GM23338 (cell line): ENCODE results near the gene AGXT. TPM values are rescaled to one million over a fixed set of nuclear protein-coding genes. Genes with fewer than 3 reads are reported as not detected.

Experiments
- ATAC-seq: fragments of 200-7000 bp; cut with Tn5 transposase; 3 replicates; pipeline ENCODE4 v1.9.1; 2020
- DNase-seq: peaks from one replicate; pipeline ENCODE4 v3.0.0-alpha.2; 2015; ENCODE audit warnings: low spot score
- H2AFZ ChIP-seq: fragments of 200-600 bp; sonication (generic); 2 replicates; pipeline ENCODE4 v1.8.0; 2016; ENCODE audit warnings: antibody characterized with exemption, mild to moderate bottlenecking, moderate library complexity
- H3F3A ChIP-seq: fragments of 200-600 bp; sonication (generic); replicated peaks from 2 replicates; pipeline ENCODE4 v1.8.0; 2017; ENCODE audit warnings: antibody characterized with exemption, mixed run types, low read depth
- H3K27ac ChIP-seq: fragments of 200-600 bp; sonication (generic); 2 replicates; pipeline ENCODE4 v1.6.1; 2016; ENCODE audit warnings: low read depth
- H3K27me3 ChIP-seq: fragments of 200-600 bp; sonication (generic); 2 replicates; pipeline ENCODE4 v1.8.0; 2016; ENCODE audit warnings: mild to moderate bottlenecking, mixed run types, moderate library complexity; ENCODE audit not compliant: insufficient read depth
- H3K36me3 ChIP-seq: fragments of 200-600 bp; sonication (generic); 2 replicates; pipeline ENCODE4 v1.8.0; 2016; ENCODE audit warnings: mild to moderate bottlenecking; ENCODE audit not compliant: insufficient read depth
- H3K4me1 ChIP-seq: fragments of 200-600 bp; sonication (generic); 2 replicates; pipeline ENCODE4 v1.8.0; 2016; ENCODE audit warnings: mild to moderate bottlenecking, moderate library complexity; ENCODE audit not compliant: insufficient read depth
- H3K4me2 ChIP-seq: fragments of 200-600 bp; sonication (generic); 2 replicates; pipeline ENCODE4 v1.7.1; 2017; ENCODE audit warnings: mixed run types
- H3K4me3 ChIP-seq: fragments of 200-600 bp; sonication (generic); 2 replicates; pipeline ENCODE4 v1.6.1; 2016; ENCODE audit warnings: mixed run types
- H3K79me2 ChIP-seq: fragments of 200-600 bp; sonication (generic); replicated peaks from 2 replicates; pipeline ENCODE4 v1.8.0; 2017; ENCODE audit warnings: mild to moderate bottlenecking; ENCODE audit not compliant: insufficient read depth
- H3K9me2 ChIP-seq: fragments of 200-600 bp; sonication (generic); 2 replicates; pipeline ENCODE4 v1.8.0; 2017; ENCODE audit not compliant: insufficient read depth
- H4K20me1 ChIP-seq: fragments of 200-600 bp; sonication (generic); replicated peaks from 2 replicates; pipeline ENCODE4 v1.8.0; 2017; ENCODE audit warnings: mild to moderate bottlenecking; ENCODE audit not compliant: insufficient read depth
- H3K27ac Mint-ChIP-seq: 2 replicates; pipeline ENCODE4 v1.8.0; 2020; ENCODE audit warnings: inconsistent platforms, mild to moderate bottlenecking, moderate library complexity, mixed read lengths
- H3K27me3 Mint-ChIP-seq: 3 replicates; pipeline ENCODE4 v1.8.0; 2022; ENCODE audit warnings: low read depth, mild to moderate bottlenecking, moderate library complexity, mixed read lengths, inconsistent platforms; ENCODE audit not compliant: insufficient read depth, poor library complexity
- H3K36me3 Mint-ChIP-seq: 3 replicates; pipeline ENCODE4 v1.8.0; 2021; ENCODE audit warnings: low read depth, mild to moderate bottlenecking, inconsistent platforms, moderate library complexity, mixed read lengths
- H3K4me1 Mint-ChIP-seq: 3 replicates; pipeline ENCODE4 v1.8.0; 2020; ENCODE audit warnings: mild to moderate bottlenecking, inconsistent platforms, mixed read lengths
- H3K4me3 Mint-ChIP-seq: 3 replicates; pipeline ENCODE4 v1.8.0; 2021; ENCODE audit warnings: moderate library complexity, mild to moderate bottlenecking, inconsistent platforms, mixed read lengths
- H3K9me3 Mint-ChIP-seq: 3 replicates; pipeline ENCODE4 v1.8.0; 2020; ENCODE audit warnings: moderate library complexity, mild to moderate bottlenecking, inconsistent platforms, mixed read lengths
- CREB1 ChIP-seq: fragments of 250-450 bp; sonication (Bioruptor Pico); IDR thresholded peaks from 2 replicates; pipeline ENCODE4 v1.5.0; 2020; ENCODE audit warnings: low read depth, mild to moderate bottlenecking, moderate library complexity
- CTCF ChIP-seq, 2 experiments: fragments of 200-600 bp in 1 of 2; sonication (generic) in 1 of 2; conservative IDR thresholded peaks; 2 replicates each; pipeline versions ENCODE4 v1.5.1 to v1.6.1; 2016 to 2017; ENCODE audit warnings: antibody characterized with exemption in 2 of 2, low read depth in 2 of 2, mild to moderate bottlenecking in 2 of 2, moderate library complexity in 1 of 2
- EZH2 ChIP-seq: fragments of 200-600 bp; sonication (generic); IDR thresholded peaks from one replicate; pipeline ENCODE4 v1.8.0; 2017; ENCODE audit warnings: antibody characterized with exemption, mild to moderate bottlenecking, low read depth; ENCODE audit not compliant: unreplicated experiment
- EZH2phosphoT487 ChIP-seq: fragments of 200-600 bp; sonication (generic); IDR thresholded peaks from one replicate; pipeline ENCODE4 v1.8.1; 2018; ENCODE audit warnings: antibody characterized with exemption; ENCODE audit not compliant: unreplicated experiment
- JUNB ChIP-seq: IDR thresholded peaks from one replicate; pipeline ENCODE4 v1.6.1; 2016; ENCODE audit warnings: antibody characterized with exemption; ENCODE audit not compliant: unreplicated experiment
- NANOG ChIP-seq: IDR thresholded peaks from 2 replicates; pipeline ENCODE4 v1.6.1; 2016; ENCODE audit warnings: antibody characterized with exemption, borderline replicate concordance
- POLR2AphosphoS5 ChIP-seq: IDR thresholded peaks from 2 replicates; pipeline ENCODE4 v1.6.1; 2016; ENCODE audit warnings: antibody characterized with exemption, low read depth
- REST ChIP-seq: IDR thresholded peaks from one replicate; pipeline ENCODE4 v1.6.1; 2018; ENCODE audit warnings: antibody characterized with exemption; ENCODE audit not compliant: unreplicated experiment
- STAT1 ChIP-seq: IDR thresholded peaks from one replicate; pipeline ENCODE4 v1.6.1; 2016; ENCODE audit warnings: antibody characterized with exemption; ENCODE audit not compliant: unreplicated experiment
- ZNF114 ChIP-seq: fragments of 250-450 bp; sonication (Bioruptor Pico); IDR thresholded peaks from 2 replicates; pipeline ENCODE4 v1.5.0; 2020; ENCODE audit warnings: mild to moderate bottlenecking, moderate library complexity
- ZNF331 ChIP-seq: fragments of 250-450 bp; sonication (Bioruptor Pico); IDR thresholded peaks from 2 replicates; pipeline ENCODE4 v1.5.0; 2020; ENCODE audit warnings: low read depth, mild to moderate bottlenecking, moderate library complexity
- ZNF462 ChIP-seq: fragments of 250-450 bp; sonication (Bioruptor Pico); IDR thresholded peaks from 2 replicates; pipeline ENCODE4 v1.5.0; 2020; ENCODE audit warnings: mild to moderate bottlenecking, moderate library complexity
- polyA plus RNA-seq: library from polyadenylated mRNA; unstranded; fragments of >200 nt; fragmentation: Nextera tagmentation; extraction: Ambion mirVana; gene quantifications from 2 replicates; pipeline ENCODE4 v1.2.1, GENCODE V29; 2016
- total RNA-seq: library from RNA; depleted of rRNA; stranded (reverse); fragments of >200 nt; shearing (Covaris generic); gene quantifications from 2 replicates; pipeline ENCODE4 v1.2.3, GENCODE V29; 2014
- TF ChIP-seq, protein P1 (sequence below): IDR thresholded peaks from 2 replicates; pipeline ENCODE4 v1.6.1; 2016; ENCODE audit warnings: antibody characterized with exemption

AGXT gene
- total and polyA plus RNA-seq, 2 experiments from 2014 or later = not detected

GRCh38 chr2:240905176-240905781, 36.7 kb downstream of the AGXT start:
- Histone ChIP-seq H3K4me3 (no peak overlapping the region), H3K4me2 (no peak overlapping the region), H3K36me3 (no peaks in the 10 kb centered on the region), H3F3A (no peaks in the 10 kb centered on the region), H3K79me2 (no peaks in the 10 kb centered on the region), H3K9me2 (no peaks in the 10 kb centered on the region), H3K4me1 (no peaks in the 10 kb centered on the region), H2AFZ (no peak overlapping the region), H3K27me3 (no peaks in the 10 kb centered on the region), H3K27ac (no peak overlapping the region), H4K20me1 (no peaks in the 10 kb centered on the region)
- Mint-ChIP-seq H3K27me3 (peaks cover 3% of the 10 kb centered on the region), H3K4me3 (no peak overlapping the region), H3K36me3 (no peaks in the 10 kb centered on the region), H3K9me3 (peaks cover 13% of the 10 kb centered on the region; the same call in 1 of the 3 replicates), H3K27ac (no peak overlapping the region), H3K4me1 (no peaks in the 10 kb centered on the region; the same call in 2 of the 3 replicates)
- DNase-seq (no peak), ATAC-seq (no peak)
- TF ChIP-seq ZNF462 (CRISPR knock-in tag) (no peak), EZH2phosphoT487 (no peak), CTCF (conservative IDR thresholded peaks at IDR 0.05; ENCODE audit: low read depth in 2 of 2) (no peak), POLR2AphosphoS5 (no peak), REST (no peak), STAT1 (no peak), NANOG (no peak), EZH2 (no peak), JUNB (no peak), ZNF331 (no peak), ZNF114 (CRISPR knock-in tag) (no peak), CREB1 (CRISPR knock-in tag) (no peak)
- TF ChIP-seq, protein P1, sequence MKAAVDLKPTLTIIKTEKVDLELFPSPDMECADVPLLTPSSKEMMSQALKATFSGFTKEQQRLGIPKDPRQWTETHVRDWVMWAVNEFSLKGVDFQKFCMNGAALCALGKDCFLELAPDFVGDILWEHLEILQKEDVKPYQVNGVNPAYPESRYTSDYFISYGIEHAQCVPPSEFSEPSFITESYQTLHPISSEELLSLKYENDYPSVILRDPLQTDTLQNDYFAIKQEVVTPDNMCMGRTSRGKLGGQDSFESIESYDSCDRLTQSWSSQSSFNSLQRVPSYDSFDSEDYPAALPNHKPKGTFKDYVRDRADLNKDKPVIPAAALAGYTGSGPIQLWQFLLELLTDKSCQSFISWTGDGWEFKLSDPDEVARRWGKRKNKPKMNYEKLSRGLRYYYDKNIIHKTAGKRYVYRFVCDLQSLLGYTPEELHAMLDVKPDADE = no peak
